GM13976 (cell line): ENCODE results near the gene ITGA6.

Source experiments
- DNase-seq: peaks from one replicate; pipeline ENCODE4 v3.0.0; 2012; ENCODE audit warnings: low spot score
- in situ Hi-C: fragments of 300-500 bp; cut with MboI; formaldehyde crosslinking; loops from one replicate; pipeline ENCODE4 v1.12.0; 2022; ENCODE audit warnings: low sequenced_read_pairs, mixed read lengths, inconsistent platforms; ENCODE audit not compliant: unreplicated experiment
- TF ChIP-seq, protein P1 (sequence below): IDR thresholded peaks from 2 replicates; pipeline ENCODE4 v1.5.1; 2012; ENCODE audit warnings: borderline replicate concordance, mild to moderate bottlenecking; ENCODE audit not compliant: insufficient read depth; ENCODE audit errors: extremely low read depth, missing control alignments, control extremely low read depth

The ITGA6 gene

DNA sequence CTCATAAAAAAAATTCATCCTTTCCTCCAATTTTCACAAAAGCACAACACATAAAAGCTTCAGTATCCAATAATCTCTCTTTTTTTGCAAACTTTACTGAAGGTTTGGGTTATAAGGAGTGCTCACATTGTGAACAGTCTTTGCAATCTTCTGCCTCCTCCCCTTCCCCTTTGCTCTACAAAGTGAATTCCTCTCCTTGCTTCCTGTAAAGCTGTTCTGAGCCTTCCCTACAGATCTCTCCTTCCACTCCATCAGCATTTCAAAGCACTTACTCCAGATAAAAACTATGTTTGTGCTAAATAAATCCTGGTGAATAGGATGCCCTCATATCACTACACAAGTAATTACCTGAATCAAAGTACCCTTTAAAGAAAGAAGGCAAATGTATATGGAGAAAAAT is 123.9 kb downstream of the ITGA6 start:
- TF ChIP-seq, protein P1, sequence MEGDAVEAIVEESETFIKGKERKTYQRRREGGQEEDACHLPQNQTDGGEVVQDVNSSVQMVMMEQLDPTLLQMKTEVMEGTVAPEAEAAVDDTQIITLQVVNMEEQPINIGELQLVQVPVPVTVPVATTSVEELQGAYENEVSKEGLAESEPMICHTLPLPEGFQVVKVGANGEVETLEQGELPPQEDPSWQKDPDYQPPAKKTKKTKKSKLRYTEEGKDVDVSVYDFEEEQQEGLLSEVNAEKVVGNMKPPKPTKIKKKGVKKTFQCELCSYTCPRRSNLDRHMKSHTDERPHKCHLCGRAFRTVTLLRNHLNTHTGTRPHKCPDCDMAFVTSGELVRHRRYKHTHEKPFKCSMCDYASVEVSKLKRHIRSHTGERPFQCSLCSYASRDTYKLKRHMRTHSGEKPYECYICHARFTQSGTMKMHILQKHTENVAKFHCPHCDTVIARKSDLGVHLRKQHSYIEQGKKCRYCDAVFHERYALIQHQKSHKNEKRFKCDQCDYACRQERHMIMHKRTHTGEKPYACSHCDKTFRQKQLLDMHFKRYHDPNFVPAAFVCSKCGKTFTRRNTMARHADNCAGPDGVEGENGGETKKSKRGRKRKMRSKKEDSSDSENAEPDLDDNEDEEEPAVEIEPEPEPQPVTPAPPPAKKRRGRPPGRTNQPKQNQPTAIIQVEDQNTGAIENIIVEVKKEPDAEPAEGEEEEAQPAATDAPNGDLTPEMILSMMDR: no peak
- no peak for DNase-seq
- in situ Hi-C loops: no loop called here

DNA sequence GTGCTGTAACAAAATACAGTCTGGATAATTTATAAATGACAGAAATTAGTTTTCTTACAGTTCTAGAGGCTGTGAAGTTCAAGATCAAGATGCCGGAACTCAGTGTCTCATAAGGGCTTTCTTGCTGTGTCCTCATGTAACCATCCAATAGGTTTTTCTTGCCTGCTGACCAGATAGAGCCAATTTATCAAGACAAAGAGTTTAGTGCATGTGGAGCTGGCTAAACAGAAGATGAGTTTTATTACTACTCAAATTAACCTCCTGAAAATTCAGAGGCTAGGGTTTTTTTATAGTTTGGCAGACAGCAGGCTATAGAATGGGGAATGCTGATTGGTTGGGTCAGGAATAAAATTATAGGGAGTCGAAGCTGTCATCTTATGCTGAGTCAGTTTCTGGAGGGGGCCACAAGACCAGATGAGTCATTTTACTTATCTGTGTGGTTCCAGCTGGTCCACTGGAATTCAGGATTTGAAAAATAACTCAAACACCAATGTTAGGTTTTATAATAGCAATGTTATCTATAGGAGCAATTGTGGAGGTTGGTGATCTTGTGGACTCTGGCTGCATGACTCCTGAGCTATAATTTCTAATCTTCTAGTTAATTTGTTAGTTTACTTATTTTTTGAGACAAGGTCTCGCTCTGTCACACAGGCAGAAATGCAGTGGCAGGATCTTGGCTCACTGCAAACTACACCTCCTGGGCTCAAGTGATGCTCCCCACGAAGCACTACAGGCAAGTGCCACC is 125.3 kb downstream of the ITGA6 start:
- in situ Hi-C loops: no loop called here
- DNase-seq: no peak
- TF ChIP-seq, protein P1: no peak

- TF ChIP-seq, protein P1: no peak
- in situ Hi-C loops: no loop called here
- DNase-seq: no peak
These were observed 127.2 kb downstream of the ITGA6 start for GRCh38 chr2:172554352-172555271.

GRCh38 chr2:172555272-172555521 is 127.8 kb downstream of the ITGA6 start:
- no peak for DNase-seq
- in situ Hi-C loops: no loop called here
- TF ChIP-seq, protein P1: no peak
